ENCODE results near the gene LRMDA. TPM values are rescaled to one million over a fixed set of nuclear protein-coding genes. Genes with fewer than 3 reads are reported as not detected.

The LRMDA gene
- total and polyA plus RNA-seq, 2 of the 13 experiments (the other 11 are each of a cell fraction or from before 2014, with no cell fraction given) = 13.4 to 22.0 TPM

- H3K79me2 ChIP-seq (ENCODE audit: insufficient read depth, low read length) = no peaks in the 10 kb centered on the region
- no peaks in the 10 kb centered on the region for H3K4me1 ChIP-seq (ENCODE audit: insufficient read depth, low read length)
- H3K4me2 ChIP-seq (ENCODE audit: low read depth, low read length) = no peak overlapping the region
- H3K9me3 ChIP-seq (ENCODE audit: low read length) = no peaks in the 10 kb centered on the region
- BruUV-seq (replicated peaks) = no TSS peak
- ChIA-PET CTCF (ENCODE audit: low intra/inter-chr PET ratio, low total read pairs) (no interaction called here), POLR2A (no interaction called here)
- DNase-seq (ENCODE audit: low spot score) (no peak), ATAC-seq (no peak), FAIRE-seq (no peak)
- no peak overlapping the region for H3K27ac ChIP-seq (ENCODE audit: extremely low read length, insufficient read depth, low read length)
- no peak overlapping the region for H2AFZ ChIP-seq (ENCODE audit: low read length)
- H3K27me3 ChIP-seq (ENCODE audit: control insufficient read depth in 1 of 2, insufficient read depth in 2 of 2, low read length in 2 of 2) = no peaks in the 10 kb centered on the region
- H3K36me3 ChIP-seq (replicated peaks in 1 of 2; ENCODE audit: control insufficient read depth in 1 of 2, insufficient read depth in 2 of 2, low read length in 2 of 2) = no peaks in the 10 kb centered on the region
- TF ChIP-seq PRDM15 (CRISPR knock-in tag; IDR thresholded peaks at IDR 0.05) (no peak), ZNF816 (CRISPR knock-in tag; IDR thresholded peaks at IDR 0.05; ENCODE audit: borderline replicate concordance) (no peak), NFE2L1 (CRISPR knock-in tag; IDR thresholded peaks at IDR 0.05; ENCODE audit: borderline replicate concordance) (no peak), ZFP91 (CRISPR knock-in tag; IDR thresholded peaks at IDR 0.05; ENCODE audit: borderline replicate concordance) (no peak)
- H4K20me1 ChIP-seq (ENCODE audit: insufficient read depth, low read length) = no peaks in the 10 kb centered on the region
- no peak overlapping the region for H3K9ac ChIP-seq (ENCODE audit: insufficient read depth, low read depth, low read length)
- WGBS (ENCODE audit: low lambda C conversion rate) = 79% methylated on average over 2 of the region's 2 CpGs
- in situ Hi-C loops (cut with HindIII; ENCODE audit: extremely low pct_ligation_motif_present, low pct_unique_long_range_greater_than_20kb) = no loop called here
- no peak overlapping the region for H3K4me3 ChIP-seq (replicated peaks in 1 of 3; ENCODE audit: insufficient read depth in 1 of 3, low read depth in 2 of 3, low read length in 3 of 3)
- intact Hi-C loops (cut with micrococcal nuclease; ENCODE audit: unreplicated experiment) = no loop called here
These were observed 1049.8 kb downstream of the LRMDA start for GRCh38 chr10:76481178-76481577.

All from HepG2 (cell line).